ENCODE results near the gene GJD3.

GJD3 gene

DNA sequence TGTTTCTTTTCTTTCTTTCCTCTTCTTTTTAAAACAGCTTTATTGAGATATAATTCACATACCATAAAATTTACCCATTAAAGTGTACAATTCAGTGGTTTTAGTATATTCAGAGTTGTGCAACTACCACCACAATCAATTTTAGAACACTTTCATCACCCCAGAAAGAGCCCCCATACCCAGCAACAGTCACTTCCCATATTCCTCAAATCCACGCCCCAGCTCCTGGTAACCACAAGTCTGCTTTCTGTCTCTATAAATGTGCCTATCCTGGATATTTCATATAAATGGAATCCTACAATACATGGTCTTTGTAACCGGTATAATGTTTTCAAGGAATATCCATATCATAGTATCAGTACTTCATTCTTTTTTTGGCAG is 36.2 kb downstream of the GJD3 start:
- no peak overlapping the region for H3K27ac ChIP-seq (ENCODE audit: low read length)
- peaks cover 26% of the 10 kb centered on the region for H3F3A ChIP-seq (ENCODE audit: insufficient read depth, low read length)
- H3K4me2 ChIP-seq (ENCODE audit: low read depth, low read length), result no peak overlapping the region
- peaks cover 48% of the 10 kb centered on the region for H4K20me1 ChIP-seq (ENCODE audit: insufficient read depth, low read length)
- H3K27me3 ChIP-seq (replicated peaks; ENCODE audit: insufficient read depth, low read length), result no peaks in the 10 kb centered on the region
- peaks cover 98% of the 10 kb centered on the region for H3K79me2 ChIP-seq (ENCODE audit: low read length)
- no peak for DNase-seq
- H3K9me3 ChIP-seq (replicated peaks; ENCODE audit: insufficient read depth, low read length), result no peaks in the 10 kb centered on the region
- H3K9ac ChIP-seq (ENCODE audit: low read length), result no peak overlapping the region
- H3K36me3 ChIP-seq (replicated peaks; ENCODE audit: insufficient read depth, low read length), result peaks cover 6% of the 10 kb centered on the region
- H3K4me3 ChIP-seq (ENCODE audit: low read length), result no peak overlapping the region
- peaks cover 46% of the 10 kb centered on the region for H3K4me1 ChIP-seq (ENCODE audit: low read length)
- H2AFZ ChIP-seq (ENCODE audit: low read length), result no peak overlapping the region
- TF ChIP-seq EZH2phosphoT487 (IDR thresholded peaks at IDR 0.05; ENCODE audit: low read length), result no peak
- TF ChIP-seq, protein P1, sequence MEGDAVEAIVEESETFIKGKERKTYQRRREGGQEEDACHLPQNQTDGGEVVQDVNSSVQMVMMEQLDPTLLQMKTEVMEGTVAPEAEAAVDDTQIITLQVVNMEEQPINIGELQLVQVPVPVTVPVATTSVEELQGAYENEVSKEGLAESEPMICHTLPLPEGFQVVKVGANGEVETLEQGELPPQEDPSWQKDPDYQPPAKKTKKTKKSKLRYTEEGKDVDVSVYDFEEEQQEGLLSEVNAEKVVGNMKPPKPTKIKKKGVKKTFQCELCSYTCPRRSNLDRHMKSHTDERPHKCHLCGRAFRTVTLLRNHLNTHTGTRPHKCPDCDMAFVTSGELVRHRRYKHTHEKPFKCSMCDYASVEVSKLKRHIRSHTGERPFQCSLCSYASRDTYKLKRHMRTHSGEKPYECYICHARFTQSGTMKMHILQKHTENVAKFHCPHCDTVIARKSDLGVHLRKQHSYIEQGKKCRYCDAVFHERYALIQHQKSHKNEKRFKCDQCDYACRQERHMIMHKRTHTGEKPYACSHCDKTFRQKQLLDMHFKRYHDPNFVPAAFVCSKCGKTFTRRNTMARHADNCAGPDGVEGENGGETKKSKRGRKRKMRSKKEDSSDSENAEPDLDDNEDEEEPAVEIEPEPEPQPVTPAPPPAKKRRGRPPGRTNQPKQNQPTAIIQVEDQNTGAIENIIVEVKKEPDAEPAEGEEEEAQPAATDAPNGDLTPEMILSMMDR (IDR thresholded peaks at IDR 0.05; ENCODE audit: low read length), result no peak
- no peak for TF ChIP-seq EZH2 (optimal IDR thresholded peaks at IDR 0.05; ENCODE audit: low read depth, low read length)
- no peaks in the 10 kb centered on the region for H3K9me2 ChIP-seq (replicated peaks; ENCODE audit: insufficient read depth, low read length)

DNA sequence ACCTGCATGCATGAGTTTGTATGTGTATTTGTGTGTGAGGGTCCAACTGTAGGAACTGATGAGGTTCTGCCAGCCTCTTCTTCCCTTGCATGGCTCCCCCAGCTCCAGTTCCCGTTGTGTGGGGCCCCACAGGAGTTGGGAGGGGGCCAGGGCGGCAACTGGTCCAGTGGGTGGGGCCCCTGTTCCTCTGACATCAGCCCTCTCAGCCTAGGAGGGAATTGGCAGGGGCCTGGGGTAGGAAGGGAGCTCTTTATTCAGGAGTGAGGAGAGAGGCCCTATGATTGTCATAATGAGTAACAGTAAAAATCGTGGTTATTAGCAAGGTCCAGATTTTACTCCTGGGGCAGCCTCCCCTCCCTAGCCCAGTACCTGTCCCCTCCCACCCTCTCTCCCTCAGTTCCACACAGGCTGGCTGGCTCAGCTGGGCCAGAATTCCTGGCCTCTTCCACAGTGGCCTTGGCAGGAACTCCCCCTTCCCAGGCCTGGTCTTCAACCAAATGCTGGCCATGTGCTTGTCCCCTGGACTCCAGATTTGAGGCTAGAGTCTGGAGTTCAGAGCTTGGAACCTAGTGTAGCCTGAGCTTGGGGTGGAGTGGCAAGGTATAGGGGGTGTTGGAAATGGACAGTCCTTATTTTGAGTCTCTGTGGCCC is 36.7 kb downstream of the GJD3 start:
- no peak for TF ChIP-seq EZH2 (optimal IDR thresholded peaks at IDR 0.05; ENCODE audit: low read depth, low read length)
- no peak for TF ChIP-seq EZH2phosphoT487 (IDR thresholded peaks at IDR 0.05; ENCODE audit: low read length)
- TF ChIP-seq, protein P1 (IDR thresholded peaks at IDR 0.05; ENCODE audit: low read length), result no peak
- Histone ChIP-seq H2AFZ (ENCODE audit: low read length) (no peak overlapping the region), H3K36me3 (replicated peaks; ENCODE audit: insufficient read depth, low read length) (peaks cover 6% of the 10 kb centered on the region), H3K4me1 (ENCODE audit: low read length) (peaks cover 50% of the 10 kb centered on the region), H3K27me3 (replicated peaks; ENCODE audit: insufficient read depth, low read length) (no peaks in the 10 kb centered on the region), H3K27ac (ENCODE audit: low read length) (no peak overlapping the region), H3K9ac (ENCODE audit: low read length) (no peak overlapping the region), H3K9me3 (replicated peaks; ENCODE audit: insufficient read depth, low read length) (no peaks in the 10 kb centered on the region), H3K9me2 (replicated peaks; ENCODE audit: insufficient read depth, low read length) (no peaks in the 10 kb centered on the region), H3K79me2 (ENCODE audit: low read length) (peaks cover 98% of the 10 kb centered on the region), H4K20me1 (ENCODE audit: insufficient read depth, low read length) (peaks cover 48% of the 10 kb centered on the region), H3K4me2 (ENCODE audit: low read depth, low read length) (no peak overlapping the region), H3K4me3 (ENCODE audit: low read length) (no peak overlapping the region), H3F3A (ENCODE audit: insufficient read depth, low read length) (peaks cover 32% of the 10 kb centered on the region)
- DNase-seq, result no peak

DNA sequence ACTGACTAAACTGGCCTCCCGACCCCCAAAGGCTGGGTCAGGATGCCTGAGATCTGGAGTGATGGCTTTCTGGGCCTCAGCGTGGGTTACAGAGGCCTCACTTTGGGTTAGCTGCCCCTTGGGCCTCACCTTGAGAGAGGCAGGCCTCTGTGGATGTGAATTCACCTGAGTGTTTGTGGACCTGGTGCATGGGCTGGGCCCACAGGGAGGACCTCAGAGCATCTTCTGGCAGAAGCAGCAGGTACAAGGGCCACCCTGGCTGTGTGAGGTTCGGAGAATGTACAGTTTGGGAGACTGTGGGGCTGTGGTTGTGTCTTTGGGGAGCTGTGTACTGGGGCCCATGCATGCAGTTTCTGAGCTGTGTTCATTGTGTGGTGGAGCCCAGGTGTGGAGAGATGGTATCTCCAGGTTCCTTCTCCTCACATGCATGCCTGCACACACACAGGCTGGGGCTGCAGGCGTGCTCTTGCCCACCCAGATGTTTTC is 37.2 kb downstream of the GJD3 start:
- 0 out of 2 replicates have a peak overlapping the region, but pooled peaks have one; percentile 88 for H3K27ac ChIP-seq (ENCODE audit: low read length)
- H3F3A ChIP-seq (ENCODE audit: insufficient read depth, low read length), result peaks cover 36% of the 10 kb centered on the region
- no peaks in the 10 kb centered on the region for H3K9me2 ChIP-seq (replicated peaks; ENCODE audit: insufficient read depth, low read length)
- H3K36me3 ChIP-seq (replicated peaks; ENCODE audit: insufficient read depth, low read length), result peaks cover 6% of the 10 kb centered on the region
- H3K4me1 ChIP-seq (ENCODE audit: low read length), result peaks cover 50% of the 10 kb centered on the region
- H3K4me3 ChIP-seq (ENCODE audit: low read length), result no peak overlapping the region
- H3K27me3 ChIP-seq (replicated peaks; ENCODE audit: insufficient read depth, low read length), result no peaks in the 10 kb centered on the region
- no peak overlapping the region for H3K9ac ChIP-seq (ENCODE audit: low read length)
- DNase-seq, result no peak
- H3K4me2 ChIP-seq (ENCODE audit: low read depth, low read length), result peak overlapping the region; percentile 90
- peaks cover 97% of the 10 kb centered on the region for H3K79me2 ChIP-seq (ENCODE audit: low read length)
- TF ChIP-seq EZH2phosphoT487 (IDR thresholded peaks at IDR 0.05; ENCODE audit: low read length), result no peak
- TF ChIP-seq, protein P1 (IDR thresholded peaks at IDR 0.05; ENCODE audit: low read length), result no peak
- TF ChIP-seq EZH2 (optimal IDR thresholded peaks at IDR 0.05; ENCODE audit: low read depth, low read length), result no peak
- H2AFZ ChIP-seq (ENCODE audit: low read length), result no peak overlapping the region
- H4K20me1 ChIP-seq (ENCODE audit: insufficient read depth, low read length), result peaks cover 43% of the 10 kb centered on the region
- H3K9me3 ChIP-seq (replicated peaks; ENCODE audit: insufficient read depth, low read length), result no peaks in the 10 kb centered on the region

All from MM.1S (cell line).